ENCODE measurements around the gene FGFR2. TPM values are rescaled to one million over a fixed set of nuclear protein-coding genes. Genes with fewer than 3 reads are reported as not detected.
"Not testable (repeated sequence)": the region's sequence is repeated elsewhere in the genome, so short reads cannot be mapped to it uniquely, and the experiment has no call there.

FGFR2 gene
- total RNA-seq, 2 experiments from 2014 or later = not detected

DNA sequence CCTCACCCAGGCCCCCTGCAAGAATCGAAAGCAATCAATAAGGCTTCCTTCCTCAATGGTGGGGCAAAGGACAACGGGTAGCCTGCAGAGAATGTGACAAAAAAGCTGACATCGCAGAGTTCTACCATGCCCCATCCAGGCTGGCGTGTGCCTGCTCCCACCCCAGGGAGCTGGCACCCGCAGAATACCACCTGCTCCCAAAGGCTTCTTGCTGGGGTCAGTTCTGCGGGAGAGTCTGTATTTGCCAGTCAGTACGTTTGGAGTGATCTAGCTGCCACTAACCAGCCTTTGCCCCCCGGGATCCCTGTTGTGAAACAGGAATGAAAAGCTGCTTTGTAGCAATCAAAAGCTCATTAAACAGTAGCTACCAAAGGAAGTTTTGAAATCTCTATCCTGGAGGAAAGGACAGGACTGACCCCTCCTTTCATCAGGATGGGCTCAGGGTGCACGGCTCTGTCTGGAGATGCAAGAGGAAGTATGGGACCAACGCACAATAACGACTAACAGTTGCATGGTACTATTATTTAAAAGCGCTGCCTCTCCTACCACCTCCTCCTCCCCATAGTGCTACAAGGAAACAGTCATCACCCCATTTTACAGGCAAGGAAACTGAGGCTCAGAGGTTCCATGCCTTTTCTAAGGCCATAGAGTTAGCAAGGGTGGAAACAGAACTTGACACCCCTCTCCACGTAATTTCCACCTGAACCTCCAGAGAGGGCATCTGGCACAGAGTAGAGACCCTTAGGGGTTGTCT lies 67.0 kb downstream of the FGFR2 start:
- CTCF ChIA-PET = no interaction called here
- H3K36me3 Mint-ChIP-seq (ENCODE audit: low read depth) = no peaks in the 10 kb centered on the region
- H3K27ac Mint-ChIP-seq = no peak overlapping the region
- no peak for DNase-seq
- intact Hi-C loops (cut with micrococcal nuclease) = no loop called here
- H3K9me3 Mint-ChIP-seq = peaks cover under 1% of the 10 kb centered on the region
- H3K4me1 Mint-ChIP-seq (ENCODE audit: low read depth) = no peaks in the 10 kb centered on the region
- no peak overlapping the region for H3K4me3 Mint-ChIP-seq
- peaks cover 2% of the 10 kb centered on the region for H3K27me3 Mint-ChIP-seq (ENCODE audit: low read depth)

DNA sequence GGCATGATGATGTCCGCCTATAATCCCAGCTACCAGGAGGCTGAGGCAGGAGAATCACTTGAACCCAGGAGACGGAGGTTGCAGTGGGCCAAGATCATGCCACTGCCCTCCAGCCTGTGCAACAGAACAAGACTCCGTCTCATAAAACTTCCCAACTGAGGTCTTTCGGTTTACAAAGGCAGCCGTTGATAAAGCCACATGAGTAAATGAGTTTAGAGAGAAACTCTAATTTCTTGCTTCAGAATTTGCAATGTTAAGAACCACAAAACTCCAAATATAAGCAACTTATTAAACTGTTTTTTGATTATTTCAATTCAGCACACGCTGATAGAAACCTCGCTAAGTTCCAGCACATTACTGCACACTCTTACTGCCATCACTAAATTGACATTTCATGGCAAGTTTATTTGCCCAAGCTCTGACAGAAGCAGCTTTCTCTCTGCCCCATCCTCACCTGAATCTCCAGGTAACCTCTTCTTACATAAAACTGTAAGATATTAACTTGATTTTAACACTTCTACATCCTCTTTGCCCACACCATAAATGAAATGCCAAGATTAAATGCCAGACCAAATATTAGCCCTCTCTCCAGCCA lies 67.7 kb downstream of the FGFR2 start:
- no peak for DNase-seq
- no peaks in the 10 kb centered on the region for H3K4me1 Mint-ChIP-seq (ENCODE audit: low read depth)
- H3K9me3 Mint-ChIP-seq = no peaks in the 10 kb centered on the region
- H3K27me3 Mint-ChIP-seq (ENCODE audit: low read depth) = peaks cover 2% of the 10 kb centered on the region
- no peak overlapping the region for H3K4me3 Mint-ChIP-seq
- CTCF ChIA-PET = no interaction called here
- H3K36me3 Mint-ChIP-seq (ENCODE audit: low read depth) = no peaks in the 10 kb centered on the region
- H3K27ac Mint-ChIP-seq = no peak overlapping the region
- intact Hi-C loops (cut with micrococcal nuclease) = no loop called here

DNA sequence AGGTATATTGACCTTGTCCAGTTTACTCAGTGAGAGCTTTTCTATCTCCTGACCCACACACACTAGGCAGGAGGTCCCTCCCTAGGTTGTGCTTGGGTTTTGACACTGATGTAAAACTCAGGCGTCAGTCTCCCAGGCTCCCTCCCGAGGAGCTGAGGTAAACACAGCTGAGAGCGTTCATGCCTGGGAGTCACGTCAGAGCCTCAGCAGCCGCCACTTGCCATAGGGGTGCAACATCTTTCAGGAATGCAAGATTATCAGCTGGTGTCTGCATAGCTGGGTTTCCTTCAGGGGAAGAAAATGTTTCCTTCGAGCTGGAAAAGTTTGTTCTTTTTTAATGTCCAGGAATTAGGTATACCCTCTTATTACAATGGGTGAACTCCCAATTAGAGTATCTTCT lies 70.6 kb downstream of the FGFR2 start:
- Mint-ChIP-seq H3K9me3 (no peaks in the 10 kb centered on the region), H3K36me3 (ENCODE audit: low read depth) (no peaks in the 10 kb centered on the region)

DNA sequence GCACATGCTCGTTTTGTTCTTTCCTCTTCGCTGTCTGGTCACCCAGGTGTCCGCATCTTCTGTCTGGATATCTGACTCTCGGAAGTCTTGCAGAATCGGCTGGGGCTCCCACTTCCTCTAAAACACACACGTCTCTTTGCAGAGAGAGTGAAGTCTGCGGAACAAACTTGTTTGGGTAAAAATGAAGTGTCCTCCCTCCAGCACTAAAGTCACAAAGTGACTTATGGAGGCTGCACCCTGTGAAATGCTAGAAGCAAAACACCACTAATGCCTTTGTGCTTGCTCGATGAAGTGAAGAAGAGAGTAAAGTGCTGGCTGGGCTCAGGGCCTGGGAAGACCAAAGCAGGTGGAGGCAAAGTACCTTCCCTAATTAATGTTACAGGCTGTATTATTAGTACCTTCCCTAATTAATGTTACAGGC lies 71.4 kb downstream of the FGFR2 start:
- no peaks in the 10 kb centered on the region for H3K36me3 Mint-ChIP-seq (ENCODE audit: low read depth)
- no peak for DNase-seq
- CTCF ChIA-PET = no interaction called here
- no peak overlapping the region for H3K4me3 Mint-ChIP-seq
- H3K4me1 Mint-ChIP-seq (ENCODE audit: low read depth) = no peaks in the 10 kb centered on the region
- H3K27ac Mint-ChIP-seq = no peak overlapping the region
- H3K9me3 Mint-ChIP-seq = no peaks in the 10 kb centered on the region
- intact Hi-C loops (cut with micrococcal nuclease) = no loop called here
- peaks cover 2% of the 10 kb centered on the region for H3K27me3 Mint-ChIP-seq (ENCODE audit: low read depth)

More for the DNA sequence above, 70.6 kb downstream of the FGFR2 start:
- DNase-seq = no peak
- no peaks in the 10 kb centered on the region for H3K4me1 Mint-ChIP-seq (ENCODE audit: low read depth)
- H3K27me3 Mint-ChIP-seq (ENCODE audit: low read depth) = peaks cover 2% of the 10 kb centered on the region
- intact Hi-C loops (cut with micrococcal nuclease) = no loop called here
- no peak overlapping the region for H3K27ac Mint-ChIP-seq
- CTCF ChIA-PET = no interaction called here
- H3K4me3 Mint-ChIP-seq = no peak overlapping the region

DNA sequence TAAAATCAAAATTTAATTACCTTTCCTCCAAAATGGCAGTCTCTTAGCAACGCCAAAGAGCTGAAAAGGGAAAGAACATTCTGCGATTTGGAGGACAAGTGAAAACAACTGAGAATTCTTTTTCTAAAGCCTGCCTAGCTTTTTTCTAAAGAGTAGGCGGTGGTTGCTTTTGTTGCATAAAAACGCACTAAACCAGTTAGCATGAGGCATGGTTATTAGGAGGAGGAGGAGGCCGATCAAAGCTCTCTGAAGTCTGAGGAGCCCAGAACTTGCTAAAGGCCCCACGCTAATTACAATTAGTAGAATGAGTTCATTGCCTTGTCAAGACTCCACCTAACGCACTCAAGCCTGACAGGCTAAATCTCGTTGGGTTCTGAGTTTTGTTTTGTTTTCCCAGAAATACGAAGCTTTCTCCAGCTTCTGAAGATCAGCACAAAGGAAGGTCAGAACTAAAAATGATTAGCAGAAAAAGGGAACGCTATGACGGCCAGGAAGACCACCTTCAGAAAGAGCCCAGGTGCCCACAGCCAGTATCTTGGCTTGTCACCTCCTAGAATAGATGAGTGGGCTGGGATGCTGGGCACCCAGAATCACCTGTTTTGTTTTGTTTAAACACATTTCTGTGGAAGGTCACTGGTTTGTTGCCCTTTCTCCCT lies 72.0 kb downstream of the FGFR2 start:
- H3K9me3 Mint-ChIP-seq = no peaks in the 10 kb centered on the region

DNA sequence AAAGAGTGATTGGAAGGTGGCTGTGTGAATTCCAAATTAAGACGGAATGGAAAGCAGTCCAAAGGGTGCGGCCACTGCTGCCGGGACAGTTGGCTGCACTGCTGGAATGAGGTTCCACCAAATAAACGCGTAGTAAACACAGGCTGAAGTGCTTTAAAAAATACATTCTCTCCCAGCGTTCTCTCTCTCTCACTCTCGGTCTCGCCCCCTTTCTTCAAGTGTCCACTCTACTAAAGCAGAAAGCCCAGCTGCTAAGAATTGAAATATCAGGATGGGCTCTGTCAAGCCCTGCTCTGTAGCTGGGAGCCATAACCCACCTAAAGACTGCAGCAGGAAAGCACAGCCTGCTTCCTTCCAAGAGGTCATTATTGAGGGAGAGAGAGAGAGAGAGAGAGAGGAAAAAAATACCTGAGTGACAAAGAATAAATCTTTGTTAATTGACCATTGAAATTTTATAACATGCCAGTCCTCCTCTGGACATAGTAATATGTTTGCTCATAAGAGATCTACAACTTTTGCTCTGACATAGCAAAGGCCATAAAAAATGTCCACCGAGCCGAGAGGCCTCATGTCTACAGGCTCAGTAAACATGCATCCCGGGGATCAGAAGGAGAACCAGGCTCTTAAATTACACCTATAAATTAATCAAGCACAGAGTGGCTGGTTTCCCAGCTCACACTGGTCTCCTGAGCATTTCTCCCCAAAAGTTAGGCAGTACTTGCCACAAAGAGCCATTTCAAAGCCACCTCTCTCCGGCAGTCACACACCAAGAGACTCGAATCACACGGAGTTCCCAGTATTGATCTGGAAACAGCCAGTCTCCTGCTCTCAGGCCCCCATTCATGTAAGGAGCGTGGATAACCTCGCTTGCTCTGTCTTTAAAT lies 72.8 kb downstream of the FGFR2 start:
- DNase-seq = no peak
- Mint-ChIP-seq H3K36me3 (ENCODE audit: low read depth) (no peaks in the 10 kb centered on the region), H3K27ac (no peak overlapping the region), H3K27me3 (ENCODE audit: low read depth) (peaks cover 2% of the 10 kb centered on the region), H3K9me3 (no peaks in the 10 kb centered on the region), H3K4me3 (no peak overlapping the region), H3K4me1 (ENCODE audit: low read depth) (no peaks in the 10 kb centered on the region)
- CTCF ChIA-PET = no interaction called here
- intact Hi-C loops (cut with micrococcal nuclease) = no loop called here

More for the DNA sequence above, 72.0 kb downstream of the FGFR2 start:
- Mint-ChIP-seq H3K36me3 (ENCODE audit: low read depth) (no peaks in the 10 kb centered on the region), H3K27me3 (ENCODE audit: low read depth) (peaks cover 2% of the 10 kb centered on the region), H3K27ac (no peak overlapping the region), H3K4me1 (ENCODE audit: low read depth) (no peaks in the 10 kb centered on the region), H3K4me3 (no peak overlapping the region)
- intact Hi-C loops (cut with micrococcal nuclease) = no loop called here
- DNase-seq = no peak
- CTCF ChIA-PET = no interaction called here

DNA sequence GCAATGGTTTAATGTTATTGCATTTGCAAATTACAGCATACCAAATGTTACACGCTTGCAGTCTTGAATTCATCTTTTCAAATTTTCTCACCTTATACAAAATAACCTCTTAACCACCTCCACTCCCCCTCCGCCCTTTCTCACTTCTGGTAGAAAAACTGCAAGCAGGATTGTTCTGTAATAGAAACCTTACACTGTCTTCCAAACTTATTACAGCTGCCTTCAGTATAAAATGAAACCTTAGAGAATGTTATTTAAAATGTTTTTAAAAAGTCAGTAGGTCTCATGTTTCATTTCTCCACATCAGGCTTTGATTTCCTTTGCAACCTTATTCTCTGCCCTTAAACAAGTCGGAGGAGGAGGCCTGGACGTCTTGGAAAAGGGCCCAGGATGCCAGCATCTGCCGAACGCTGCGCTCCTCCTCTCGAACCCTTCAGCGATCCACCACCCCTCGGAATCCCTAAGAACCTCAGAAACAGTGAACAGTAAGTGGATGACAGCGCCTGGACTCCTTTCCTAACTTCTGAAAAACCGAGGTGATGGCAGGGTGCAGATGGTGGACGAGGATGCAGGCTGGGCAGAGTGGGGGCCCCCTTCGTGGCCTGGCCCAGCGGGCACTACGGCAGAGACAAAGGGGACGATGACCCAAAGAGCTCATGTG lies 74.0 kb downstream of the FGFR2 start:
- DNase-seq = no peak
- Mint-ChIP-seq H3K27me3 (ENCODE audit: low read depth) (peaks cover 6% of the 10 kb centered on the region), H3K4me3 (no peak overlapping the region), H3K9me3 (no peaks in the 10 kb centered on the region), H3K4me1 (ENCODE audit: low read depth) (no peaks in the 10 kb centered on the region), H3K27ac (no peak overlapping the region), H3K36me3 (ENCODE audit: low read depth) (no peaks in the 10 kb centered on the region)
- intact Hi-C loops (cut with micrococcal nuclease) = no loop called here
- CTCF ChIA-PET = no interaction called here

DNA sequence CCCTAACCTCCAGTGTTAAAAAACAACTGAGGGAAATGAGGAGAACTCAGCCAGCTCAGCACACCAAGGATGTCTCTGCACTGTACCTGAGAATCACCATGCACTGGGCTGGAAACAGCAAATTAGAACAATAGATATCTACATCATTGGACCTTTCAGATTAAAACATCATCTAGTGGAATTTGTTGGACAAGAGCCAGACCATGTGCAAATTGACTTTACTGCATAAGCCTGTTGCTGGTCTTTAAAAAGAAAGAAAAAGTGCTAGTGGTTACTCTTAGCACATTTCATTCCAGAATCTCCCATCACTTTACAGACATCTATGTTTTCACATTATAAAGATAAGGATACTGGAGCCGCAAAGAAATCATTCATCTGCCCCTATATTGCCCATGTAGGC lies 75.4 kb downstream of the FGFR2 start:
- CTCF ChIA-PET = no interaction called here
- no peak overlapping the region for H3K27ac Mint-ChIP-seq
- no peaks in the 10 kb centered on the region for H3K4me1 Mint-ChIP-seq (ENCODE audit: low read depth)
- intact Hi-C loops (cut with micrococcal nuclease) = no loop called here
- DNase-seq = no peak
- H3K9me3 Mint-ChIP-seq = no peaks in the 10 kb centered on the region
- H3K4me3 Mint-ChIP-seq = no peak overlapping the region
- H3K36me3 Mint-ChIP-seq (ENCODE audit: low read depth) = no peaks in the 10 kb centered on the region
- H3K27me3 Mint-ChIP-seq (ENCODE audit: low read depth) = peaks cover 6% of the 10 kb centered on the region

DNA sequence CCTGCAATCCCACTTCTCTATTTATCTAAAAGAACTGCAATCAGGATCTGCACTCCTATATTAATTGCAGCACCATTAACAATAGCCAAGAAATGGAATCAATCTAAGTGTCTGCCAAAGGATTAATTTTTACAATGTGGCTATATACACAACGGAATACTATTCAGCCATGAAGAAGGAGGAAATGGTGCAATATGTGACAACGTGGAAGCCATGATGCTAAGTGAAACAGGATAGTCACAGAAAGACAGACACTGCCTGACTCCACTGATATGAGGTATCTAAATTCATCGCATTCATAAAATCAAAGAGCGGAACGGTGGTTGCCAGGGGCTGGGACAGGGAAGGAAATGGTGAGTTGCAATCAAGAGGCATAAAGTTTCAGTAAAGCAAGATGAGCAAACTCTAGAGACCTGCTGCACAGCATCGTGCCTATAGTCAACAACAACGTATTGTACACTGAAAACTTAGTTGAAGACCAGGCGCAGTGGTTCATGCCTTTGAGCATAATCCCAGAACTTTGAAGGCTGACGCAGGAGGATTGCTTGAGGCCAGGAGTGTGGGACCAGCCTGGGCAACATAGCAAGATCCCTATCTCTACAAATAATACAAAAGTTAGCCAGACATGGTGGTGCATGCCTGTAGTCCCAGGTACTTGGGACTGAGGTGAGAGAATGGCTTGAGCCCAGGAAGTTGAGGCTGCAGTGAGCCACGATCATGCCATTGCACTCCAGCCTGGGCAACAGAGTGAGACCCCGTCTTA lies 76.3 kb downstream of the FGFR2 start:
- DNase-seq = no peak
- Mint-ChIP-seq H3K27me3 (ENCODE audit: low read depth) (peaks cover 6% of the 10 kb centered on the region), H3K36me3 (ENCODE audit: low read depth) (no peaks in the 10 kb centered on the region), H3K4me3 (no peak overlapping the region), H3K4me1 (ENCODE audit: low read depth) (no peaks in the 10 kb centered on the region), H3K27ac (no peak overlapping the region), H3K9me3 (no peaks in the 10 kb centered on the region)
- intact Hi-C loops (cut with micrococcal nuclease) = no loop called here
- CTCF ChIA-PET = no interaction called here

DNA sequence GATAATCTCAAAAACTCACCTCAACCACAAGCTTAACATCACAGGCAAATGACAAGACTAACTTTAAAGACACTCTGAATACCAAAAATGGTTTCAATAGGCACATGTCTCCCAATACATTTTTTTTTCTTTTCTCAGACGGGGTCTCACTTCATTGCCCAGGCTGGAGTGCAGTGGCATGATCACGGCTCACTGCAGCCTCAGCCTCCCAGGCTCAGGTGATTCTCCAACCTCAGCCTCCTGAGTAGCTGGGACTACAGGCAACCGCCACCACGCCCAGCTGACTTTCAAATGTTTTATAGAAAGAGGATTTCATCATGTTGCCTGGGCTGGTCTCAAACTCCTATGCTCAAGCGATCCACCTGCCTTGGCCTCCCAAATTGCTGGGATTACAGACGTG lies 77.7 kb downstream of the FGFR2 start:
- H3K4me3 Mint-ChIP-seq; H3K9me3 Mint-ChIP-seq; intact Hi-C loops (cut with micrococcal nuclease); H3K4me1 Mint-ChIP-seq (ENCODE audit: low read depth); H3K27me3 Mint-ChIP-seq (ENCODE audit: low read depth); H3K36me3 Mint-ChIP-seq (ENCODE audit: low read depth); H3K27ac Mint-ChIP-seq; DNase-seq; CTCF ChIA-PET: not testable (repeated sequence)

DNA sequence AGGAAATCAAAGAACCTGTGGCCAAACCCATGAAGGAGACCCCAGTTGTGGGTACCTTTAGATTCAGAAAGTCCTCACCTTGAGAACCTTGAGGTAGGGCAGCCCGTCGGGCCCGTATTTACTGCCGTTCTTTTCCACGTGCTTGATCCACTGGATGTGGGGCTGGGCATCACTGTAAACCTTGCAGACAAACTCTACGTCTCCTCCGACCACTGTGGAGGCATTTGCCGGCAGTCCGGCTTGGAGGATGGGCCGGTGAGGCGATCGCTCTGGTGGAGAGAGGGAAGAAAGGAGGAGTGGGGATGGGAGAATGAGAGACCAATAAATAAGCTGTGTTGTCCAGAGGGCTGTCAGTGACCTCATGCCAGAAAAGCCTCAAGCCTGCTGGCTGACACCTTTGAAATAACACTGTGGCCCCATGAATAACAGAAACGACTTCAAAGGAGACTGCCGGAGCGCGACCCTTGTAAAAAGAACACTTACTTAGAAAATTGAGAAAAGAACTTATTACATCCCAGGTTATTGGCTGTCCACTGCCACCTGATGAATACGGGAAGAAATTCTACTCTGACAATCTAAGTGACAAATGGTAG lies 78.2 kb downstream of the FGFR2 start:
- intact Hi-C loops (cut with micrococcal nuclease) = no loop called here
- H3K4me3 Mint-ChIP-seq = no peak overlapping the region
- CTCF ChIA-PET = interaction anchor here (0.5 kb wide), 1 partner anchor 645 kb away, joined by 4 read pairs; no protein-coding TSS in a partner anchor
- H3K36me3 Mint-ChIP-seq (ENCODE audit: low read depth) = no peaks in the 10 kb centered on the region
- H3K27ac Mint-ChIP-seq = no peak overlapping the region
- H3K4me1 Mint-ChIP-seq (ENCODE audit: low read depth) = no peaks in the 10 kb centered on the region
- no peaks in the 10 kb centered on the region for H3K9me3 Mint-ChIP-seq
- H3K27me3 Mint-ChIP-seq (ENCODE audit: low read depth) = peaks cover 4% of the 10 kb centered on the region
- no peak for DNase-seq
